Measurements from ENCODE around the gene SNX11.

Gene SNX11

GRCh38 chr17:48148854-48149786 lies 41.6 kb downstream of the SNX11 start:
- DNase-seq (ENCODE audit: extremely low read depth, low read depth), result no peak
- TF ChIP-seq CTCF (IDR thresholded peaks at IDR 0.05; ENCODE audit: low read depth, low read length), result no peak

GRCh38 chr17:48149787-48150463 lies 42.4 kb downstream of the SNX11 start:
- no peak for DNase-seq (ENCODE audit: extremely low read depth, low read depth)

GRCh38 chr17:48150597-48151001 lies 43.0 kb downstream of the SNX11 start:
- TF ChIP-seq CTCF (IDR thresholded peaks at IDR 0.05; ENCODE audit: low read depth, low read length), result no peak
- DNase-seq (ENCODE audit: extremely low read depth, low read depth), result no peak

More at GRCh38 chr17:48149787-48150463, 42.4 kb downstream of the SNX11 start:
- no peak for TF ChIP-seq CTCF (IDR thresholded peaks at IDR 0.05; ENCODE audit: low read depth, low read length)

- no peak for DNase-seq (ENCODE audit: extremely low read depth, low read depth)
- TF ChIP-seq CTCF (IDR thresholded peaks at IDR 0.05; ENCODE audit: low read depth, low read length), result no peak
Observed at GRCh38 chr17:48151220-48151619, 43.7 kb downstream of the SNX11 start.

- DNase-seq (ENCODE audit: extremely low read depth, low read depth), result no peak
- TF ChIP-seq CTCF (IDR thresholded peaks at IDR 0.05; ENCODE audit: low read depth, low read length), result no peak
Observed at GRCh38 chr17:48152289-48152688, 44.7 kb downstream of the SNX11 start.

- TF ChIP-seq CTCF (IDR thresholded peaks at IDR 0.05; ENCODE audit: low read depth, low read length), result peak; percentile 42
- DNase-seq (ENCODE audit: extremely low read depth, low read depth), result no peak
Observed at GRCh38 chr17:48153691-48154358, 46.3 kb downstream of the SNX11 start.

Measured in AG09319 (cell line).